GM19099 (cell line): Measurements from ENCODE around the gene DSG1.

Experiments
- POLR2A ChIP-seq: IDR thresholded peaks from 3 replicates; pipeline ENCODE4 v1.6.1; 2011; ENCODE audit warnings: low read depth; ENCODE audit not compliant: insufficient read length; ENCODE audit errors: extremely low read depth

Gene DSG1

DNA sequence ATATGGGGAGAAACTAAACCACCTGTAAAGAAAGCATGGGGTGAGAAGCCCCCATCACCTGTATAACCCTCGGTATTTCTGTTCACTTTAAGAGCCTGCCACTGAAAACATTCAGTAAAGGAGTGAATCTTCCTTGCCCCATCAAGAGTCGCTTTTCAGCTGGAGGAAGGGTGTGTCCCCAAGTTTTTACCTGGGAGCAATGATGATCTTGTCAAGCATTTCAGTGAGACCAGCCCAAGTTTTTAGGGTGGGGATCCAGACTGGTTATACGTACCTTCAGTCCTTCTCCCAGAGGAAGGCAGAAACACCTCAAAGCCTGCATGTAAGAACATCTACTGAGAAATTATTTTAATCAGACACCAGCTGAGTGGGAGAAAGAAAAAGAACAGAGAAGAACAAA is at the start of gene DSG1:
TSS of gene DSG1 (plus strand) at position 301 of the 400 bp plus-strand sequence. CDS start 141 bp downstream, outside the sequence.
- TF ChIP-seq POLR2A: no peak

GRCh38 chr18:31268985-31269406 is 49.0 kb upstream of the DSG1 start:
- no peak for TF ChIP-seq POLR2A

- TF ChIP-seq POLR2A: no peak
Observed at GRCh38 chr18:31269566-31269965, 48.4 kb upstream of the DSG1 start.

GRCh38 chr18:31270578-31270977 is 47.4 kb upstream of the DSG1 start:
- TF ChIP-seq POLR2A: no peak

DNA sequence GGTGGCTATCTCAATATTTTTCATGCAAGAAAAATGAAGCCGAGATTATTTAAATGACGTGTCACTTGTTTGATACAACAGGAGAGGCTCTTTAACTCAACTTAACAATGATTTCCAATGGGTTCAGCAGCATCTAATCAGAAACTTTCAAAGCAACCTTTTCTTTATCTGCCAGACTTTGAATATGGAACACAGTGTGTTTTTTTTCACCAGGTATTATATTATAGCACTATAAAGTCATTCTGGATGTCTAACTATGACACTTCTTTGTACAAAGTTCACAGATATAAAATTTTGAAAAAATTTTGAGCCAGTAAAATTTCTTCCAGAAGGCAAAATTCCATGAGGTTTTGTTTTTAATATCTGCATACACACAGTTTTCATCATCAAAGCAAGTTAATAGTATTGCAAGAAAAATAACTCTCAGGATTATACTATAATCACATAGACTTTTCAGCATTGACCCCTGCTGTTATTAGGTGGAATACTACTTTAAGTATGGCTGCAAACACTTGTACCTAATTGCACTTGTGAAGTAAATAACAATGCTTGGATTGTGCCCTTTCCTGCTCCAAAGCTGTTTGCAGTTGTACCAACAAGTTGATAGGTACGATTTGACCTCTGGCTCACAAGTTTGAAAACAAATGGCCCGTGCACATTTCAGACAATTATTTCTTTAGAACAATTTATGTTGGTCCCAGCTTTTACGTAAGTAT is 44.0 kb upstream of the DSG1 start:
- no peak for TF ChIP-seq POLR2A

GRCh38 chr18:31274931-31275330 is 43.0 kb upstream of the DSG1 start:
- TF ChIP-seq POLR2A: no peak

DNA sequence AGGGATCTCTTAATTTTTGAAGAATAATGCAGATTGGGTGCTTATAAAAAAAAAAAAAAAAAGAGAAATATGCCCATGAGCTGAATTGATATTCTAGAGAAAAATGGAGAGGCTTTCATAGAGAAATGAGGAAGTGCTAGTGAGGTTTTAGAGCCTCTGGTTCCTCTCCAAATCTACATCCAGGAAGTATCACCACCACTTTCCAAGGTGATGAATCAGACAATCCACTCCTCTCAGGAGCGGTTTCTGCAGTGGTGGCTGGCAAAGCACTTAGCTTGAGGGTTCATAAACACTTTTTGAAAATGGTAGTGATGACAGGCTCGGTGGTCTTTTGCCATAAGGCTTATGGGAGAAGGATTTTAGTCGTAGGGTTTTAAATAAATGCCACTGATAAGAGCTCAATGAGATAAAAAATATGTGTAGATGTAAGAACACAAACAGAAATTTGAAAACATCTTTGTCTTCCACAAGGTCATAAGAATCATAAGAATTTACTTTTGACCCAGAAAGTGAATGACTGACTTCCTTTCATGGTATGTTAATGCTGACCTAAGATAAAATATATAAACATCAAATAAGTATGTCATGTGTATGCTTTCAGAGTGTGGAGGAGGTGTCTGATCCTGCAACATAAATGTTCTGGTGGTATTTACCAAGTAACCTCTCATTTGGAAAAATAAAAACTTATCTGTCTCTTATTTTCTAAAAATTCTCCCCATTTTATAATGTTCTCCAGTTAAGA is 42.1 kb upstream of the DSG1 start:
- no peak for TF ChIP-seq POLR2A

DNA sequence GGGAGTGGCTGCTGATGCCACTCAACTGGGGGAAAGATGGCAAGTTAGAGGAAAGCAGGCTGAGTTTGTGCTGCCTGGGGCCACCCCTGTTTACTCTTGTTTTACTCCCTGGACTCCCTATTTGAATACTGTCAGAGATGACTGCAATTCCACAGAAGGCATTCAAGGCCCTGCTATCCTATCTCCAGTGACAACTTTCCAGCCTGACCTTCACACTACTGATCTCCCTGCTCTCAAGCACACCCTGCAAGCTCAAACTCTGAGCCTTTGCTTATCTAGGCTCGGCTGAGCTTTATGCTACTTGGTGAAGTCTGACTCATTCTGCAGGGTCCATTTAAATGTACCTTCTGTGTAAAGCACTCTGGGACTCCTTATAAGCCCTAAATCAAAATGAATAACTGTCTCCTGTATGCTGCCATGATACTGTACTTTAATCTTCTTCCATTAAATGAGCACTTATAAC is 39.3 kb upstream of the DSG1 start:
- TF ChIP-seq POLR2A: no peak

GRCh38 chr18:31280502-31280901 is 37.5 kb upstream of the DSG1 start:
- no peak for TF ChIP-seq POLR2A

- TF ChIP-seq POLR2A: no peak
Observed at GRCh38 chr18:31281437-31281836, 36.5 kb upstream of the DSG1 start.

DNA sequence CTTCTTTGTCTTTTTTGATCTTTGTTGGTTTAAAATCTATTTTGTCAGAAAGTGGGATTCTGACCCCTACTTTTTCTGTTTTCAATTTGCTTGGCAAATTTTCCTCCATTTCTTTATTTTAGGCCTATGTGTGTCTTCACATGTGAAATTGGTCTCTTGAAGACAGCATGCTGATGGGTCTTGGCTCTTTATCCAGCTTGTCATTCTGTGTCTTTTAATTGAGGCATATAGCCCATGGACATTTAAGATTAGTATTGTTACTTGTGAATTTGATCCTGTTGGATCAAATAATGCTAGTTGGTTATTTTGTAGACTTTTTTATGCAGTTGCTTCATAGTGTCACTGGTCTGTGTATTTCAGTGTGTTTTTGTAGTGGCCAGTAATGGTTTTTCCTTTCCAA is 26.3 kb upstream of the DSG1 start:
- TF ChIP-seq POLR2A: no peak

DNA sequence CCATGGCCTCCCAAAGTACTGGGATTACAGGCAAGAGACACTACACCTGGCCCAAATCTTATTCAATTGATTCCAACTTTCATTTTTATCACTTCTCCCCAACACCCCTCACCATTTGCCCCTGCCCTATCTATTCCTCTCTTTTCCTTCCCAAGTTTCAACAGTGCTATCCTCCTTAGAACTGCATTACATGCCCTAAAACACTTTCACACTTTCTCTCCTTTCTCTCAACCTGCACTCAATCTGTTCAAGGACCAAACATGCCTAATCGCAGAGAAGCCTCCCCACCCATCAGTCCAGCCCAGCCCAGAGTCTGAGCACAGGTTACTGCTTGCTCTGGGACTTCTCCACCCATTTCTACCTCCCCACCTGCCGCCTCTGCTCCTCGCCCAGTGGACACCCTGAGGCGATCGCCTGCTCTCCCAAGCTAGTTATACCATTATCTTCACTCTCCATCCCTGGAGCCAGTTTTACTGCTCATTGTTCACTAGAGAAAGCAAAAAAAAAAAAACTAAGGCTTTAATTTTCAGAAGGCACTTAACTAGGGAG is 23.7 kb upstream of the DSG1 start:
- no peak for TF ChIP-seq POLR2A

- TF ChIP-seq POLR2A: no peak
Observed at GRCh38 chr18:31297248-31297647, 20.7 kb upstream of the DSG1 start.

- no peak for TF ChIP-seq POLR2A
Observed at GRCh38 chr18:31301201-31301655, 16.7 kb upstream of the DSG1 start.

DNA sequence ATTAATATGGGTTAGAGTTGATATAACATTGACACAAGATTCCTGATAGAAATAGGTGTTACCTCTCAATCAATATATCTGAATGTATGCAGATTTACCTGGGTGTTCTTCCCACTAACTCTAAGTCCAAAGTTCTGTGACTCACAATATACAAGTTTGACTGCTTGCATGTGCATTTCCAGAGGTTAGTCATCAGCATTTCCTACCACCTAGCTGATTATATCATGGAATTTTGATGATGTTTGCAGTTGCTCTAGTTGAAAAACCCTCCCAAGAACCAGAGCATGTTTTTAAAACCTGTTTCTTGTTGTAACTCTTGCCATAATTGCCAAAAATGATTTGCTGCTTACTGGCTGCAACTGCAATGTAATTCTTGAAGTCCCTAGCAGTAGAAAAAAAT is 15.0 kb upstream of the DSG1 start:
- TF ChIP-seq POLR2A: no peak

DNA sequence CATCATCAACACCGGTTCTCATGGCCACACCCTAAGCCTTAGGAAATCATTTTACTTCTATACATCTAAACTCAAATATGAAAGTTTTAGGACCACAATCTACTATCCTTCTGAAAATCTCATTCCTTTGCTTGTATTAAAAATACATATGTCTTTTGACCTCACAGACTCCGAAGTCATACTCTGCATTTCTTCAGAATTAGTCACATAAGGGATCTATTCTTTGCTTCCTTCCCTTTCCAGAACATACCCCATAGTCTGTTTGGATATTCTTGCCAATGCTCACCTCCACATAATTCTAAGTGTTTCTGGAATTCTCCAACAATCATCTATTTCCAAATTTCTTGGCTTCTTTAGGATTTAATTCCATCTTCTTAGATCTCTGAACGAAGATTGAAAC is 14.2 kb upstream of the DSG1 start:
- no peak for TF ChIP-seq POLR2A
